ENCODE results near the gene HPS3. TPM values are rescaled to one million over a fixed set of nuclear protein-coding genes. Genes with fewer than 3 reads are reported as not detected.
"Not testable (repeated sequence)": the region's sequence is repeated elsewhere in the genome, so short reads cannot be mapped to it uniquely, and the experiment has no call there.

Gene HPS3
- total RNA-seq, 1 donor from 2014 or later, result 5.8 TPM

DNA sequence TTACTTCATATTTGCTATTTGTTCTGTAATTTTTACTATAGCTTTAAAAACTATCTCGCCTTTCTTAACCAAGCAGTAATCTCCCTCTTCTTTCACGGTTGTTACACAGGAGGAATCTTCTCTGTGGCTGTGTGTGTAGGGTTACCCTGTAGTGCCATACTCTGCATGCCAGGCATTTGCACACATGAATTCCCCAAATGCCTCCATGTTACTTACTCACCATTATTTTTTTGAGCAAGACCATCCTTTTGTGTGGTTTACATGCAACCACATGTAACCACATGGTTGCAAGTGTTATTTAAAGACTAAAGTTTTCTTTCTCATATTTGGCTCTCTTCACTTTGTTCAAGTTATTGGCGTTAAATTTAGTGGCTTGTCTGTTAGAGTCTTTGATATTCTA, 45.5 kb downstream of the HPS3 start:
- intact Hi-C loops (cut with micrococcal nuclease), result no loop called here

DNA sequence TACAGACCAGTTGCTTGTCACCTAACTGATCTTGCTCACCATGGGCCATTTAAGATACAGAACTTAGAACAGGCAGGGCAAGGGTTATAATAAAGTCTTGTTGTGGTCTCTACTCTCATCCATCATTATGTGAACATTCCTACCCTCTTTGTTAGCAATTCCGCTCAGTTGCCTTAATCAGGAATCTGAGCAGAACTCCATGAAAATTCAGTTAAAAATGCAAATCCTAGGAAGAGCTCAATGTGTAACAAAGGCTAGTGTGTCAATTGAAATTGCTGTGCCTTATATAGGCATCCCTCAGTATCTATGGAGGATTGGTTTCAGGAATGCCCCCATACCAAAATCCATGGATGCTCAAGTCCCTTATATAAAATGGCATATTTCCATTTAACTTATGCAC, 47.7 kb downstream of the HPS3 start:
- intact Hi-C loops (cut with micrococcal nuclease), result no loop called here
- DNase-seq (no peak), ATAC-seq (no peak)

More for the DNA sequence above, 45.5 kb downstream of the HPS3 start:
- no peak for ATAC-seq
- DNase-seq, result no peak

GRCh38 chr3:149179220-149179619, 49.8 kb downstream of the HPS3 start:
- no peak for ATAC-seq
- intact Hi-C loops (cut with micrococcal nuclease), result no loop called here
- DNase-seq, result no peak

GRCh38 chr3:149180057-149180573, 50.7 kb downstream of the HPS3 start:
- DNase-seq, result peak; percentile 68
- peak; percentile 98 for ATAC-seq
- intact Hi-C loops (cut with micrococcal nuclease), result no loop called here

DNA sequence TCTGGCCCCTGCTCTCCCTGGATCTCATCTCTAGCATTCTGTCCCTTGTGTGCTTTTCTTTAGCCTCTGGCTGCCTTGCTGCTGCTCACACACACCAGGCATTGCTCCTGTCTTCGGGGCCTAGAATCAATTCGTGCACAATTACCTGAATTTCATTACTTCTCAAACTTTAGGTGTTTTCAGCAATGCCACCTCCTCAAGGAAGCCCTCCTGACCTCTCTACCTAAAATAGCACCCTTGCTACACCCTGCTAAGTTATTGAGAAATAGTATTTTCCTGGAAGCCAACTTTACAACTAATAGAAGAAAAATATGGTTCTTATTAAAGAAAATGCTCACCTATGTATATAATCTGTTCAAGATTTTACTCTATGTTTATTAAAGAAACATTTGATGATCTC, 51.7 kb downstream of the HPS3 start:
- no peak for DNase-seq
- ATAC-seq, result no peak
- intact Hi-C loops (cut with micrococcal nuclease), result no loop called here

- intact Hi-C loops (cut with micrococcal nuclease), result no loop called here
- DNase-seq (no peak), ATAC-seq (no peak)
Observed at GRCh38 chr3:149186219-149186618, 56.8 kb downstream of the HPS3 start.

- DNase-seq, result no peak
- ATAC-seq, result no peak
- intact Hi-C loops (cut with micrococcal nuclease), result no loop called here
Observed at GRCh38 chr3:149186721-149187120, 57.3 kb downstream of the HPS3 start.

DNA sequence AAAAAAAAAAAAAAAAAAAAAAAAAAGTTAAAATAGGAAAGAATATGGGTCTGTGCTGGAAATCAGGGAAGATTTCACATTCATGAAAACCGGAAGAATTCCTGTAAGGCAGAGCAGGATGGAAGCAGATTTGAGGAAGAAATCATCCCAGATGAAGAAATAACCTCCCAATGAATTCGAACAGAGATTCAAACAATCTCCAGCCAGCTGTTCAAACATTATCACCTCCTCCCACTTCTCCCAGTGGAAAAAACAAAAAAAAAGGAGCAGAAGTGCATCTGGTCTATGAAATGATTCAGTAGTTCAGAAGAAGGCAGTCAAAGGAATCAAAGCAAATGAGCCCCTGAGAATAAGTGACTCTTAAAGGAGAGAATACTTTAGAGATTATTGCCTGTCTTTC, 59.1 kb downstream of the HPS3 start:
- DNase-seq, result no peak
- ATAC-seq, result peak; percentile 61
- intact Hi-C loops (cut with micrococcal nuclease), result no loop called here

- DNase-seq (no peak), ATAC-seq (no peak)
Observed at GRCh38 chr3:149195221-149195620, 65.8 kb downstream of the HPS3 start.

GRCh38 chr3:149196805-149197592, 67.6 kb downstream of the HPS3 start:
- intact Hi-C loops (cut with micrococcal nuclease); DNase-seq; ATAC-seq: not testable (repeated sequence)

More at GRCh38 chr3:149195221-149195620, 65.8 kb downstream of the HPS3 start:
- intact Hi-C loops (cut with micrococcal nuclease), result no loop called here

DNA sequence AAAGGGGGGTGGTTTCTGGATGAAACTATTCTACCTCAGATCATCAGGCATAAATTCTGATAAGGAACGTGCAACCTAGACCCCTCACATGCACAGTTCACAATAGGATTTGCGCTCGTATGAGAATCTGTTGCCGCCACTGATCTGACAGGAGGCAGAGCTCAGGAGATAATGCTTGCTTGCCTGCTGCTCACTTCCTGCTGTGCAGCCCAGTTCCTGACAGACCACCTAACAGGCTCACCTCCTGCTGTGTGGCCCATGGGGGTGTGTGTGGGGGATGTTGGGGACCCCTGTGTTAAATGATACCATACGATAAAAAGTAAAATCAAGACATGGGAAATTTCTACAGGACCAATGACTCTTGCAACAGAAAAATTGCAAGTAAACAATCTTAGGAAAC, 68.2 kb downstream of the HPS3 start:
- ATAC-seq (no peak), DNase-seq (no peak)
- intact Hi-C loops (cut with micrococcal nuclease), result no loop called here

- no peak for DNase-seq
- intact Hi-C loops (cut with micrococcal nuclease), result no loop called here
- no peak for ATAC-seq
Observed at GRCh38 chr3:149198611-149199010, 69.2 kb downstream of the HPS3 start.

DNA sequence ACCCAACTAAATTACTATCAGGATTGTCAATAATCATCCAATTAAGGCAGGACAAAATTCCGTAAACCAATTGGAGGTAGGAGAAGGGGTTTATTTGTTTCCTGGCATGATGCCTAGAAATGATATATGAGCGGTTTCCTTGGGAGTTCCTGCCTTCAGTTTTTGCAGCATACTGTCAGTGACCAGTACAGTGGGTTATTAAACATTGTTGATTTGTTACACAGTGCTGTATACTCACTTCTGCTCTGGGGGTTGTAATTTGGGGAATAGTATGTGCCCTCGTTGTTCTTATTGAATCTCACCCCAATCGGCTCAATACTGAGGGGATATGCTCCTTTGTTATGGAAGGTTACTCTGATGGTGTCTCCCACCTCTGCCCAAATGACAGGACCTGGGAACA, 70.0 kb downstream of the HPS3 start:
- DNase-seq (no peak), ATAC-seq (no peak)
- intact Hi-C loops (cut with micrococcal nuclease), result no loop called here

- ATAC-seq, result no peak
- intact Hi-C loops (cut with micrococcal nuclease), result no loop called here
- DNase-seq, result no peak
Observed at GRCh38 chr3:149203758-149204157, 74.3 kb downstream of the HPS3 start.

- ATAC-seq (no peak), DNase-seq (no peak)
- intact Hi-C loops (cut with micrococcal nuclease), result no loop called here
Observed at GRCh38 chr3:149204390-149204991, 75.1 kb downstream of the HPS3 start.

DNA sequence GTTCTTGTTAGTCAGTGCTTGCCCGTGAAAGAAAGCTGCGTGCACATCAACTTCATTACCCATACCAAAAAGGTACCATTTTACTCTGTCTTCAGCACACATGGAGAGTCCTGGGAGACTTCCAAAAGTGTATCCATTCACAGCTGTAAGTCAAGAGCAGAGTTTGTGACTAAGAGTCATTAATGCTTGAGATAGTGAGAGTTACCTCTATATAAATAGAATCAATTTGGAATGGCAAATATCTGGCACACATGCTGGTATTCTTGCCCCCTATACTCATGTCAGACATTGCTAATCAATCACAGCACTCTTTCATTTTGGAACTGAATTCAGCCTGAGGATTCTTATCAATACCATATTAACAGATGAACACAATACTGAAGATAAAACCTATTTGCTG, 78.0 kb downstream of the HPS3 start:
- no peak for DNase-seq
- no peak for ATAC-seq
- intact Hi-C loops (cut with micrococcal nuclease), result no loop called here

DNA sequence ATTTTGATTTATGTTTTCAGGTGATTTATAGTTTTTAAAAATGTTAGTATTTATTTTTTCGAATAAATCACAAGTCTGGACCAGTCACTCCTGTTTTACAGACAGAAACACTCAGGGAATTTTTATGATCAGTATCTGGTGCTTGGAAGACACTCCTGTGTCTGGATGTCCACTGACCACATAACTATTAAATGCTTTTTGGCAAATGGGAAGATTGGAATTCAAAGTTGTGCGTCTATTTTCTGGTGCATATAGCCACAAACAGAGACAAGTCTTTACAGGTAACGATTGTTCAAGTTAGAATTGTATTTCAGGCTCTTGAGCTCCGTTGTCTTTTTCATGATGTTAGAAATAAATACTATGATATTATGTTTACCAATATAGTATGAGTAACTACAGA, 80.0 kb downstream of the HPS3 start:
- intact Hi-C loops (cut with micrococcal nuclease), result no loop called here
- ATAC-seq, result no peak
- DNase-seq, result no peak

GRCh38 chr3:149212386-149212785, 82.9 kb downstream of the HPS3 start:
- intact Hi-C loops (cut with micrococcal nuclease), result no loop called here

GRCh38 chr3:149214702-149215101, 85.3 kb downstream of the HPS3 start:
- ATAC-seq (no peak), DNase-seq (no peak)
- intact Hi-C loops (cut with micrococcal nuclease), result no loop called here

More at GRCh38 chr3:149212386-149212785, 82.9 kb downstream of the HPS3 start:
- DNase-seq (no peak), ATAC-seq (no peak)

- intact Hi-C loops (cut with micrococcal nuclease), result no loop called here
- ATAC-seq, result peak; percentile 13
- DNase-seq, result no peak
Observed at GRCh38 chr3:149215515-149215914, 86.1 kb downstream of the HPS3 start.
